K562 (cell line): ENCODE data around the gene CCDC33. TPM values are rescaled to one million over a fixed set of nuclear protein-coding genes. Genes with fewer than 3 reads are reported as not detected.
A peak's percentile ranks its signal among the peaks of the same experiment; 100 is the strongest.

Experiments
- ATF1 ChIP-seq, 2 experiments: fragments of 450-650 bp in 1 of 2; IDR thresholded peaks; 2 replicates each; pipeline ENCODE4 v1.6.1; 2016; ENCODE audit warnings: missing compliant biosample characterization in 1 of 2, missing genetic modification characterization in 1 of 2
- CAMTA2 ChIP-seq: fragments of 250-450 bp; sonication (Bioruptor Pico); conservative IDR thresholded peaks from 2 replicates; pipeline ENCODE4 v1.5.1; 2022
- CHD4 ChIP-seq: fragments of 200-600 bp; sonication (generic); IDR thresholded peaks from 3 replicates; pipeline ENCODE4 v1.6.1; 2012; ENCODE audit warnings: low read depth, mild to moderate bottlenecking, mixed read lengths, low read length, inconsistent platforms; ENCODE audit not compliant: insufficient read depth, insufficient replicate concordance, poor library complexity, severe bottlenecking
- GABPA ChIP-seq: fragments of 200-800 bp; sonication (Bioruptor generic); conservative IDR thresholded peaks from 2 replicates; pipeline ENCODE4 v1.6.1; 2016; ENCODE audit warnings: low read depth, missing genetic modification characterization, missing compliant biosample characterization
- HBP1 ChIP-seq: fragments of 450-650 bp; formaldehyde crosslinking; IDR thresholded peaks from 2 replicates; pipeline ENCODE4 v1.4.0; 2022; ENCODE audit warnings: missing genetic modification characterization
- NONO ChIP-seq, 2 experiments: fragments of 200-400 bp in 1 of 2; fragments of 450-650 bp in 1 of 2; formaldehyde crosslinking in 1 of 2; IDR thresholded peaks; 2 replicates each; pipeline ENCODE4 v1.6.1; 2017; ENCODE audit warnings: low read depth in 2 of 2, mild to moderate bottlenecking in 2 of 2, moderate library complexity in 2 of 2, low read length in 1 of 2
- PHTF2 ChIP-seq: fragments of 250-450 bp; sonication (Bioruptor Pico); IDR thresholded peaks from 2 replicates; pipeline ENCODE4 v1.5.0; 2021; ENCODE audit warnings: mild to moderate bottlenecking
- POLR2A ChIP-seq: fragments of 450-650 bp; conservative IDR thresholded peaks from 2 replicates; pipeline ENCODE4 v1.6.1; 2016
- PRDM10 ChIP-seq: fragments of 450-650 bp; IDR thresholded peaks from 2 replicates; pipeline ENCODE4 v1.6.1; 2018; ENCODE audit not compliant: partially characterized antibody
- PYGO2 ChIP-seq: fragments of 450-650 bp; IDR thresholded peaks from 2 replicates; pipeline ENCODE4 v1.6.1; 2016; ENCODE audit warnings: mild to moderate bottlenecking, missing genetic modification characterization, moderate library complexity, missing compliant biosample characterization
- RBM25 ChIP-seq: fragments of 200-400 bp; formaldehyde crosslinking; IDR thresholded peaks from 2 replicates; pipeline ENCODE4 v1.6.1; 2018; ENCODE audit warnings: low read length, low read depth, moderate library complexity; ENCODE audit not compliant: severe bottlenecking
- RREB1 ChIP-seq: fragments of 250-450 bp; sonication (Bioruptor Pico); IDR thresholded peaks from 2 replicates; pipeline ENCODE4 v1.4.0; 2020
- TAL1 ChIP-seq: fragments of 450-650 bp; IDR thresholded peaks from 2 replicates; pipeline ENCODE4 v1.6.1; 2016; ENCODE audit warnings: mild to moderate bottlenecking
- ZNF584 ChIP-seq: fragments of 200-800 bp; sonication (Bioruptor generic); IDR thresholded peaks from 2 replicates; pipeline ENCODE4 v1.6.1; 2016; ENCODE audit warnings: low read depth, mild to moderate bottlenecking, missing genetic modification characterization, missing compliant biosample characterization
- ZNF644 ChIP-seq: fragments of 200-800 bp; sonication (Bioruptor generic); IDR thresholded peaks from 2 replicates; pipeline ENCODE4 v1.6.1; 2016; ENCODE audit warnings: low read depth, missing genetic modification characterization, missing compliant biosample characterization
- polyA plus RNA-seq, 8 experiments: library from polyadenylated mRNA; depleted of rRNA in 4 of 8; stranded (reverse) in 5 of 8; unstranded in 3 of 8; fragments of >200 nt; fragmentation: Nextera tagmentation in 2 of 8; fragmentation: Illumina TruSeq in 1 of 8; extraction: Ambion mirVana in 2 of 8; extraction: Trizol in 1 of 8; gene quantifications; 2 replicates each; pipeline versions ENCODE4 v1.2.1 to v1.2.3, GENCODE V29; 2011 to 2014; ENCODE audit warnings: inconsistent platforms in 1 of 8, missing spikeins in 1 of 8
- total RNA-seq, 7 experiments: library from RNA; depleted of rRNA in 6 of 7; stranded (reverse); fragments of >200 nt in 6 of 7; fragmentation: Illumina TruSeq in 2 of 7; extraction: Trizol in 2 of 7; gene quantifications; 2 replicates each; pipeline versions ENCODE4 v1.2.1 to v1.2.3, GENCODE V29; 2011 to 2021; ENCODE audit warnings: low replicate concordance in 1 of 7

Gene CCDC33
- total and polyA plus RNA-seq, 9 of the 15 experiments (the other 6 are each of a cell fraction or from before 2014, with no cell fraction given) = 0.08 to 1.1 (median 0.15) TPM; not detected in 4

- no peak for TF ChIP-seq PRDM10
- TF ChIP-seq PYGO2 = no peak
- no peak for TF ChIP-seq HBP1 (CRISPR knock-in tag)
- peak; percentile 53 for TF ChIP-seq TAL1
- no peak for TF ChIP-seq ATF1 (CRISPR knock-in tag; IDR thresholded peaks at IDR 0.05)
- TF ChIP-seq ATF1 (tag; IDR thresholded peaks at IDR 0.05) = no peak
- no peak for TF ChIP-seq ZNF644 (tag)
- peak; percentile 21 for TF ChIP-seq RBM25
- no peak for TF ChIP-seq CHD4
- TF ChIP-seq POLR2A = no peak
- TF ChIP-seq ZNF584 = no peak
- no peak for TF ChIP-seq CAMTA2 (CRISPR knock-in tag)
- no peak for TF ChIP-seq NONO (IDR thresholded peaks at IDR 0.05; ENCODE audit: low read depth in 2 of 2, low read length in 1 of 2)
- no peak for TF ChIP-seq RREB1 (CRISPR knock-in tag)
- TF ChIP-seq PHTF2 (CRISPR knock-in tag) = no peak
- TF ChIP-seq GABPA = no peak
Observed at GRCh38 chr15:74311734-74312444, 75.8 kb downstream of the CCDC33 start (continued).
